GM19397 (cell line): Measurements from ENCODE around the gene MYO10.

Source experiments
- ATAC-seq: cut with Tn5 transposase; IDR thresholded peaks from one replicate; pipeline ENCODE4 v1.9.1; 2021; ENCODE audit warnings: mild to moderate bottlenecking, moderate library complexity; ENCODE audit not compliant: unreplicated experiment

Gene MYO10

GRCh38 chr5:16690243-16690852 is 245.7 kb downstream of the MYO10 start:
- peak; percentile 91 for ATAC-seq

GRCh38 chr5:16687898-16688297 is 248.2 kb downstream of the MYO10 start:
- no peak for ATAC-seq

GRCh38 chr5:16685069-16685468 is 251.0 kb downstream of the MYO10 start:
- no peak for ATAC-seq

GRCh38 chr5:16681876-16682275 is 254.2 kb downstream of the MYO10 start:
- ATAC-seq = no peak

GRCh38 chr5:16679863-16680262 is 256.2 kb downstream of the MYO10 start:
- no peak for ATAC-seq

GRCh38 chr5:16679190-16679589 is 256.9 kb downstream of the MYO10 start:
- no peak for ATAC-seq

- ATAC-seq = no peak
Observed at GRCh38 chr5:16675806-16676205, 260.3 kb downstream of the MYO10 start.

GRCh38 chr5:16674750-16675149 is 261.3 kb downstream of the MYO10 start:
- no peak for ATAC-seq

GRCh38 chr5:16673241-16674201 is 262.6 kb downstream of the MYO10 start:
- ATAC-seq = no peak

- no peak for ATAC-seq
Observed at GRCh38 chr5:16671208-16671607, 264.9 kb downstream of the MYO10 start.

GRCh38 chr5:16669776-16670175 is 266.3 kb downstream of the MYO10 start:
- ATAC-seq = no peak

- no peak for ATAC-seq
Observed at GRCh38 chr5:16668631-16669030, 267.5 kb downstream of the MYO10 start.

GRCh38 chr5:16668194-16668593 is 267.9 kb downstream of the MYO10 start:
- ATAC-seq = no peak

GRCh38 chr5:16666883-16667398 is 269.1 kb downstream of the MYO10 start:
- no peak for ATAC-seq

GRCh38 chr5:16666130-16666882 is 269.8 kb downstream of the MYO10 start:
- no peak for ATAC-seq

GRCh38 chr5:16665601-16666000 is 270.5 kb downstream of the MYO10 start:
- no peak for ATAC-seq

GRCh38 chr5:16664368-16664767 is 271.7 kb downstream of the MYO10 start:
- no peak for ATAC-seq

GRCh38 chr5:16663840-16664239 is 272.2 kb downstream of the MYO10 start:
- ATAC-seq = no peak

GRCh38 chr5:16661713-16662112 is 274.4 kb downstream of the MYO10 start:
- ATAC-seq = no peak

GRCh38 chr5:16660982-16661381 is 275.1 kb downstream of the MYO10 start:
- no peak for ATAC-seq

- ATAC-seq = no peak
Observed at GRCh38 chr5:16659536-16659935, 276.6 kb downstream of the MYO10 start.
